Gastroesophageal sphincter (tissue), 4 donors: Measurements from ENCODE around the gene GPR156. TPM values are rescaled to one million over a fixed set of nuclear protein-coding genes. Genes with fewer than 3 reads are reported as not detected.
"Not testable (repeated sequence)": the region's sequence is repeated elsewhere in the genome, so short reads cannot be mapped to it uniquely, and the experiment has no call there.

Experiments used
- ATAC-seq: fragments of 150-250 bp; one replicate; pipeline ENCODE4 v1.9.1; 2016; ENCODE audit warnings: mild to moderate bottlenecking, moderate library complexity
- H3K27ac ChIP-seq, 4 donors: fragments of 200-600 bp; sonication (generic) in 3 of 4; 1 replicate in 3 of 4; 2 replicates in 1 of 4; pipeline ENCODE4 v1.5.1; 2016 to 2019
- H3K27me3 ChIP-seq: fragments of 200-600 bp; sonication (generic); one replicate; pipeline ENCODE4 v1.5.1; 2019
- H3K36me3 ChIP-seq, 2 donors: fragments of 200-600 bp; sonication (generic); one replicate each; pipeline ENCODE4 v1.5.1; 2019; ENCODE audit warnings: control low read depth in 1 of 2
- H3K4me1 ChIP-seq, 3 donors: fragments of 200-600 bp; sonication (generic); 1 replicate in 2 of 3; 2 replicates in 1 of 3; pipeline ENCODE4 v1.5.1; 2016 to 2019; ENCODE audit warnings: control low read depth in 2 of 3
- H3K4me3 ChIP-seq, 2 donors: fragments of 200-600 bp; sonication (generic); one replicate each; pipeline ENCODE4 v1.5.1; 2019; ENCODE audit warnings: mild to moderate bottlenecking in 1 of 2, moderate library complexity in 1 of 2
- H3K9me3 ChIP-seq, 3 donors: fragments of 200-600 bp; sonication (generic); one replicate each; pipeline ENCODE4 v1.5.1; 2017 to 2019; ENCODE audit warnings: control low read depth in 2 of 3
- CTCF ChIP-seq, 4 experiments: fragments of 200-600 bp in 2 of 4; fragments of 450-650 bp in 2 of 4; sonication (generic) in 1 of 4; IDR thresholded peaks; one replicate each; pipeline ENCODE4 v1.5.1; 2017 to 2019; ENCODE audit warnings: antibody characterized with exemption in 4 of 4, mild to moderate bottlenecking in 2 of 4, moderate library complexity in 2 of 4
- EP300 ChIP-seq: sonication (generic); formaldehyde crosslinking; IDR thresholded peaks from one replicate; pipeline ENCODE4 v1.6.1; 2017; ENCODE audit warnings: antibody characterized with exemption, mild to moderate bottlenecking
- POLR2A ChIP-seq, 2 donors: fragments of 450-650 bp; IDR thresholded peaks; one replicate each; pipeline ENCODE4 v1.6.1; 2017; ENCODE audit warnings: antibody characterized with exemption in 2 of 2, mild to moderate bottlenecking in 2 of 2, moderate library complexity in 1 of 2
- POLR2AphosphoS5 ChIP-seq: sonication (generic); formaldehyde crosslinking; IDR thresholded peaks from one replicate; pipeline ENCODE4 v1.6.1; 2017; ENCODE audit warnings: antibody characterized with exemption
- WGBS, 2 donors: methylation state at CpG; one replicate each; pipeline ENCODE4 v1.1.5; 2018; ENCODE audit warnings: low coverage in 1 of 2; 5-methylcytosine and 5-hydroxymethylcytosine counted together
- total RNA-seq, 4 donors: library from RNA; depleted of rRNA; stranded (reverse); fragments of >200 nt; gene quantifications; one replicate each; pipeline ENCODE4 v1.1.0, GENCODE V29; 2016

GPR156 gene
- total RNA-seq, 4 donors from 2014 or later = 0.16 to 0.73 (median 0.29) TPM

- H3K36me3 ChIP-seq = no peaks in the 10 kb centered on the region
- no peaks in the 10 kb centered on the region for H3K27me3 ChIP-seq
- TF ChIP-seq POLR2A (IDR thresholded peaks at IDR 0.05) (no peak), POLR2AphosphoS5 (no peak), CTCF (IDR thresholded peaks at IDR 0.05) (no peak), EP300 (no peak)
- ATAC-seq = no peak
- peaks cover 0 to 17% (median 0%) of the 10 kb centered on the region in 3 donors for H3K4me1 ChIP-seq
- H3K4me3 ChIP-seq = no peak overlapping the region
- H3K9me3 ChIP-seq = peaks cover 0 to 10% (median 0%) of the 10 kb centered on the region in 3 donors
- no peak overlapping the region for H3K27ac ChIP-seq
Measured at GRCh38 chr3:120156699-120157098, 128.3 kb downstream of the GPR156 start.

GRCh38 chr3:120155694-120156093, 129.3 kb downstream of the GPR156 start:
- ATAC-seq = not testable (repeated sequence)
- H3K9me3 ChIP-seq = peaks cover 0 to 10% (median 0%) of the 10 kb centered on the region in 3 donors
- 62 to 100% methylated on average over 1 to 3 of the region's 3 CpGs for WGBS, 2 donors

GRCh38 chr3:120155108-120155507, 129.9 kb downstream of the GPR156 start:
- H3K4me1 ChIP-seq = peaks cover 0 to 12% (median 0%) of the 10 kb centered on the region in 3 donors
- H3K27ac ChIP-seq = no peak overlapping the region
- ATAC-seq = no peak
- H3K9me3 ChIP-seq = peaks cover 0 to 10% (median 0%) of the 10 kb centered on the region in 3 donors
- TF ChIP-seq POLR2AphosphoS5 (no peak), POLR2A (IDR thresholded peaks at IDR 0.05) (no peak), CTCF (IDR thresholded peaks at IDR 0.05) (no peak), EP300 (no peak)
- H3K4me3 ChIP-seq = no peak overlapping the region
- no peaks in the 10 kb centered on the region for H3K27me3 ChIP-seq
- H3K36me3 ChIP-seq = no peaks in the 10 kb centered on the region

More at GRCh38 chr3:120155694-120156093, 129.3 kb downstream of the GPR156 start:
- not testable (repeated sequence) for H3K27me3 ChIP-seq, H3K4me3 ChIP-seq, H3K36me3 ChIP-seq, H3K27ac ChIP-seq
- peaks cover 0 to 17% (median 0%) of the 10 kb centered on the region in 3 donors for H3K4me1 ChIP-seq

- Histone ChIP-seq H3K4me1 (no peaks in the 10 kb centered on the region), H3K9me3 (peaks cover 0 to 10% (median 0%) of the 10 kb centered on the region in 3 donors), H3K27ac (no peak overlapping the region), H3K4me3 (no peak overlapping the region), H3K36me3 (no peaks in the 10 kb centered on the region), H3K27me3 (no peaks in the 10 kb centered on the region)
- TF ChIP-seq CTCF (IDR thresholded peaks at IDR 0.05) = no peak
- no peak for TF ChIP-seq POLR2A (IDR thresholded peaks at IDR 0.05)
- TF ChIP-seq POLR2AphosphoS5 = no peak
- no peak for TF ChIP-seq EP300
- ATAC-seq = no peak
- 12 to 48% methylated on average over 2 of the region's 2 CpGs for WGBS, 2 donors
Measured at GRCh38 chr3:120153294-120153693, 131.7 kb downstream of the GPR156 start.

- peaks cover 0 to 10% (median 0%) of the 10 kb centered on the region in 3 donors for H3K9me3 ChIP-seq
- no peak overlapping the region for H3K4me3 ChIP-seq
- no peaks in the 10 kb centered on the region for H3K4me1 ChIP-seq
- 67 to 74% methylated on average over 4 of the region's 4 CpGs for WGBS, 2 donors
- H3K27me3 ChIP-seq = no peaks in the 10 kb centered on the region
- H3K36me3 ChIP-seq = no peaks in the 10 kb centered on the region
- ATAC-seq = no peak
- no peak overlapping the region for H3K27ac ChIP-seq
- TF ChIP-seq CTCF (IDR thresholded peaks at IDR 0.05) (no peak), POLR2AphosphoS5 (no peak), POLR2A (IDR thresholded peaks at IDR 0.05) (no peak), EP300 (no peak)
Measured at GRCh38 chr3:120151791-120152190, 133.2 kb downstream of the GPR156 start.
